Measurements from ENCODE around the gene TXNDC16. TPM values are rescaled to one million over a fixed set of nuclear protein-coding genes. Genes with fewer than 3 reads are reported as not detected.

Gene TXNDC16
- total RNA-seq, 2 experiments from 2014 or later = 10.1 to 13.2 TPM

DNA sequence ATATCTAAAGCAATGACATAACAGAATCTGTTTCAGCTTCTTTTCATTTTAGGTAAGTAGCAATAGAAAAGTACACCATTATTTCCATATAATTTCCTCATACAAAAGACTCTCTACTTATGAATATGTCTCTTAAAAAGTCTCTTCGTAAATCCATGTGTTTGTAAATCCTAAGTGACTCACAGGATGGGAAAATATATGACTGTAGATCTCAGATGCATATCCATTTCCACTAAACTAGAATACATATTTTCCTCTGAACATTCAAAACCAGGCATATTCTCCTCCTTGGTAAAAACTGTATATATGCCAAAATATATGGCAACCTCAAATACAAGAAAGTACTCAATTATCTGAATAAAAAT lies 93.6 kb downstream of the TXNDC16 start:
- Mint-ChIP-seq H3K9me3 (peaks cover 15% of the 10 kb centered on the region), H3K27me3 (no peaks in the 10 kb centered on the region), H3K36me3 (peaks cover 59% of the 10 kb centered on the region), H3K27ac (no peak overlapping the region), H3K4me3 (no peak overlapping the region), H3K4me1 (peaks cover 13% of the 10 kb centered on the region)
- POLR2A ChIA-PET = no interaction called here
- no peak for ATAC-seq (ENCODE audit: low read depth)
- no peak for DNase-seq

DNA sequence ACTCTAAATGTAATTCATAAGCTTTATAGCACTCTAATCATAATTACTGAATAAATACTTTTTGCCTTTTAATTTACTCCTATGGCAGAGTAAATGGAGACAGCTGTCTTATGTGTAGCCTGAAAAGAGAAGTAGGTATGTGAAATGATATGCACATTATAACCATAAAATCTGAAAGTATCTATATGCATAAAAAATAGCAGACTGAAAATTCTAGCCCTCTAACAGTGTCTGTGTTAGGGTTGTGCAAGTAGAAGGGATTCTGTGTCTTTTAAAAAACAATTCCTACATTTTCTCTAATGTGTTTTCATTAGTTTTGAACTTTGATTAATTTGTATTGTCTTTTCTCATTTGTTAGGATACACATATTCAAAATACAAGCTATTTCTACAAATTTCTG lies 94.9 kb downstream of the TXNDC16 start:
- no peak for ATAC-seq (ENCODE audit: low read depth)
- peaks cover 62% of the 10 kb centered on the region for H3K36me3 Mint-ChIP-seq
- H3K9me3 Mint-ChIP-seq = peaks cover 11% of the 10 kb centered on the region
- no peak overlapping the region for H3K4me3 Mint-ChIP-seq
- H3K27ac Mint-ChIP-seq = no peak overlapping the region
- no peaks in the 10 kb centered on the region for H3K27me3 Mint-ChIP-seq
- no peak for DNase-seq
- POLR2A ChIA-PET = no interaction called here
- H3K4me1 Mint-ChIP-seq = peaks cover 13% of the 10 kb centered on the region

DNA sequence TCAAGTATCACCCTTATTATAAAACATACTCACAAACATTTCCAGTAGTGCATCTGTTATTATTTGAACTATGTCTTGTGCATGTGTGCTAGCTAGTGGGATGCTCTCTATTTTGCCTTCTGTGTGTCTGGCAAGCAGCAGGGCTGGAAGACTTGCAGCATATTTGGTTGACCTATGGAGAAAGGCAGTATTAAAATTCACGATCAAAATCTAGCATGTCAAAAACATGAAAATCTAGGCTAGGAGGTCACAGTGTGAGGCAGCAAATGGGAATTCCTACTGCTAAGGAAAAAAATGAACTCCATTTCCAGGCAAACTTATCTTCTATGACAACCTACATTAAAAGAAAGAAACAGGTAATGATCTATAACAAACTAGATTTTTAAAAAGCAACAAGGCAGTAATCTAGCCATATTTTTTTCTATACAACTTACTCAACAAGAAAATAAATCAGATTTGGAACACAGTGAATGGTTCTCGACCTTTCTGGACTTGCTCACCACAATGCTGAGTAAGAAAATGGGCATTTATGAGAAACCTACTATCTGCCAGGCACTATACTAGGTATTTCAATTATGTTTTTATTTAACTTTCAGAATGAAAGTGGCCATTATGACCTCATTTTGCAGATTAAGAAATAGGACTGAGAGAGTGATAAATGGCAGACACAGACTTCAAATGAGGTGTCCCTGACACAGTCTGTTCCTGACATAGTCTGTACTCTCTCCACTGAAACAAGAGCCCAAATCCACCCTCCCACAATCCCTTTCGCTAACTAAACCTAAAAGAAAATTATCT lies 96.8 kb downstream of the TXNDC16 start:
- H3K27me3 Mint-ChIP-seq = no peaks in the 10 kb centered on the region
- DNase-seq = no peak
- H3K4me1 Mint-ChIP-seq = peaks cover 13% of the 10 kb centered on the region
- ATAC-seq (ENCODE audit: low read depth) = no peak
- no peak overlapping the region for H3K4me3 Mint-ChIP-seq
- POLR2A ChIA-PET = interaction anchor here (0.6 kb wide), 1 partner anchor 10 kb away, joined by 6 read pairs; no protein-coding TSS in a partner anchor
- peaks cover 8% of the 10 kb centered on the region for H3K9me3 Mint-ChIP-seq
- peaks cover 68% of the 10 kb centered on the region for H3K36me3 Mint-ChIP-seq
- H3K27ac Mint-ChIP-seq = no peak overlapping the region

DNA sequence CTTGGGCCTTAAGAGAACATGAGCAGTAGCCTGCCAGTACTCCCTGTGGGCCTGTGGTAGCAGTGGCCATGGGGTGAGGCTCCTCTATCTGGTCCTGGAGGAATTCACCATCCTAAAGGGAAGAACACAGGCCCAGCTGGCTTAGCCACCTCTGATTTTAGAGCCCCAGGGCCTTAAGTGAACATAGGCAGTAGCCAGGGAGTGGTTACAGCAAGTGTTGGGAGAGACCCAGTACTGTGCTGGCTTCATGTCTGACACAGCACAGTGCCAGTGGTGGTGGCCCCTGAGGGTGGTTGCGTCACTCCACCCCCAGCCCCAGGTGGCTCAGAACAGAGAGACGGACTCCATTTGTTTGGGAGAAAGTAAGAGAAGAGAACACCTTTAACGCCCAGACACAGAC lies 105.1 kb downstream of the TXNDC16 start:
- H3K4me1 Mint-ChIP-seq = peaks cover 11% of the 10 kb centered on the region
- peaks cover 80% of the 10 kb centered on the region for H3K36me3 Mint-ChIP-seq
- no peak overlapping the region for H3K27ac Mint-ChIP-seq
- POLR2A ChIA-PET = no interaction called here
- H3K27me3 Mint-ChIP-seq = no peaks in the 10 kb centered on the region
- H3K4me3 Mint-ChIP-seq = no peak overlapping the region
- no peak for ATAC-seq (ENCODE audit: low read depth)
- no peak for DNase-seq
- peaks cover 20% of the 10 kb centered on the region for H3K9me3 Mint-ChIP-seq

DNA sequence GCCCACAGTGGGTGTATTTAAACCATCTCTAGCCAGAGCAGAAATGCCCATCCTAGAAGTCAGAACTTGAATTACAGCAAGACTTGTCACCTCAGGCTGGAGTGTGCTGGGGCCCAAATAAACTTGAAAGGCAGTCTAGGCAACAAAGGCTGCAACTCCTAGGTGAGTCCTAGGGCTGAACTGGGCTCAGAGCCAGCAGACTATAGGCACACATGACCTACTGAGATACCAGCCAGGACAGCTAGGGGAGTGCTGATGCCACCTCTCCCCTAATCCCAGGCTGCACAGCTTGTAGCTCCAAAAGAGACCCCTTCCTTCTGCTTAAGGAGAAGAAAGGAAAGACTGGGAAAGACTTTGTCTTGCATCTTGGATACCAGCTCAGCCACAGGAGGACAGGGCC lies 106.0 kb downstream of the TXNDC16 start:
- no peak overlapping the region for H3K27ac Mint-ChIP-seq
- peaks cover 20% of the 10 kb centered on the region for H3K9me3 Mint-ChIP-seq
- no peaks in the 10 kb centered on the region for H3K27me3 Mint-ChIP-seq
- H3K36me3 Mint-ChIP-seq = peaks cover 79% of the 10 kb centered on the region
- DNase-seq (no peak), ATAC-seq (ENCODE audit: low read depth) (no peak)
- peaks cover 11% of the 10 kb centered on the region for H3K4me1 Mint-ChIP-seq
- H3K4me3 Mint-ChIP-seq = no peak overlapping the region
- POLR2A ChIA-PET = interaction anchor here (0.6 kb wide), 1 partner anchor 250 kb away, joined by 3 read pairs; no protein-coding TSS in a partner anchor

- Mint-ChIP-seq H3K4me3 (no peak overlapping the region), H3K36me3 (peaks cover 62% of the 10 kb centered on the region), H3K4me1 (peaks cover 5% of the 10 kb centered on the region), H3K27me3 (no peaks in the 10 kb centered on the region), H3K27ac (no peak overlapping the region), H3K9me3 (peaks cover 10% of the 10 kb centered on the region)
- DNase-seq (no peak), ATAC-seq (ENCODE audit: low read depth) (no peak)
- POLR2A ChIA-PET = no interaction called here
Measured at GRCh38 chr14:52443506-52443905, 108.8 kb downstream of the TXNDC16 start.

- H3K27me3 Mint-ChIP-seq = no peaks in the 10 kb centered on the region
- no peak overlapping the region for H3K4me3 Mint-ChIP-seq
- H3K4me1 Mint-ChIP-seq = peaks cover 6% of the 10 kb centered on the region
- H3K36me3 Mint-ChIP-seq = peaks cover 61% of the 10 kb centered on the region
- ATAC-seq (ENCODE audit: low read depth) = no peak
- H3K27ac Mint-ChIP-seq = no peak overlapping the region
- DNase-seq = no peak
- H3K9me3 Mint-ChIP-seq = peaks cover 4% of the 10 kb centered on the region
- POLR2A ChIA-PET = no interaction called here
Measured at GRCh38 chr14:52442602-52443001, 109.7 kb downstream of the TXNDC16 start.

GRCh38 chr14:52442166-52442565 lies 110.1 kb downstream of the TXNDC16 start:
- H3K36me3 Mint-ChIP-seq = peaks cover 61% of the 10 kb centered on the region
- no peaks in the 10 kb centered on the region for H3K27me3 Mint-ChIP-seq
- H3K9me3 Mint-ChIP-seq = peaks cover 3% of the 10 kb centered on the region
- H3K27ac Mint-ChIP-seq = no peak overlapping the region
- POLR2A ChIA-PET = no interaction called here
- H3K4me1 Mint-ChIP-seq = peaks cover 10% of the 10 kb centered on the region
- no peak for ATAC-seq (ENCODE audit: low read depth)
- DNase-seq = no peak
- H3K4me3 Mint-ChIP-seq = no peak overlapping the region

GRCh38 chr14:52439476-52439875 lies 112.8 kb downstream of the TXNDC16 start:
- ATAC-seq (ENCODE audit: low read depth) (no peak), DNase-seq (no peak)
- Mint-ChIP-seq H3K4me1 (peaks cover 11% of the 10 kb centered on the region), H3K36me3 (peaks cover 56% of the 10 kb centered on the region), H3K4me3 (no peak overlapping the region), H3K27me3 (no peaks in the 10 kb centered on the region), H3K27ac (no peak overlapping the region), H3K9me3 (peaks cover 2% of the 10 kb centered on the region)
- POLR2A ChIA-PET = no interaction called here

DNA sequence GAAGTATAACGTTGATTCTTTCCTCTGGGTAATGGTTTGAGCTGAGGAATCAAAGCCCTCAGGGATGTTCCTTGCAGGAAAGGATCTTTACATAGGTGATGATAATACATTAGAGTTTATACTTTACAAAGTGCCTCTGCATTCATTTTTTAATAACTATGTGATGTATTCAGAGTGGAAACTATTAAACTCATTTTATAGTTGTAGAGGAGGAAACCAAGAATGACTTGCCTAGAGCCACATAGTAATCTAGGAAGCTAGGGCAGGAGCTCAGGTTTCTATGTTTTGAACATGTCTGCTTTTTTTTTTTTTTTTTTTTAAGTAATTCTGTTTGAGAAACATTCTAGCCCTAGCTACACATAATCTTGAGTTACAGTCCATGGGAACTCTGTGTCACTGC lies 117.3 kb downstream of the TXNDC16 start:
- Mint-ChIP-seq H3K36me3 (peaks cover 47% of the 10 kb centered on the region), H3K9me3 (no peaks in the 10 kb centered on the region), H3K27ac (no peak overlapping the region), H3K4me1 (peaks cover 8% of the 10 kb centered on the region), H3K27me3 (no peaks in the 10 kb centered on the region), H3K4me3 (no peak overlapping the region)
- DNase-seq (no peak), ATAC-seq (ENCODE audit: low read depth) (no peak)
- POLR2A ChIA-PET = no interaction called here

GRCh38 chr14:52430474-52430873 lies 121.8 kb downstream of the TXNDC16 start:
- DNase-seq (no peak), ATAC-seq (ENCODE audit: low read depth) (no peak)
- no peak overlapping the region for H3K27ac Mint-ChIP-seq
- H3K36me3 Mint-ChIP-seq = peaks cover 46% of the 10 kb centered on the region
- POLR2A ChIA-PET = no interaction called here
- peaks cover 18% of the 10 kb centered on the region for H3K4me1 Mint-ChIP-seq
- H3K4me3 Mint-ChIP-seq = no peak overlapping the region
- no peaks in the 10 kb centered on the region for H3K9me3 Mint-ChIP-seq
- H3K27me3 Mint-ChIP-seq = no peaks in the 10 kb centered on the region

DNA sequence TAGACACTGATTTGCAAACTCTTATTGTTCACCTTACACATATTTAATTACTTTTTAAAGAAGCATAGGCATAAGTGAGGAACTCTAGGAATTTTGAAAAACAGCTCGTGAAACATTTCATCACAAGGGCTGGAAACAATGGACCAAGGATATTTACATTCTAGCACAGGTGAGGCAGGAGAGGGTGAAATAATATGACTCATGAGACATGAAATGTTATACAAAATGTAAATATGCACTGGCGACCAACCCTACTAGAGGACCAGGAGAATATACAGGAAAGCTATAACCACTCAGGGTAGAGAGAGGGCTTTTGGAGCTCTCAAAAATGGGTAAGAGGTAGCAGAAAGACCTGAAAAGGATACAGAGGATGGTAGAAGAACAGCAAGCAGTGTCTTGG lies 122.9 kb downstream of the TXNDC16 start:
- POLR2A ChIA-PET = no interaction called here
- peaks cover 2% of the 10 kb centered on the region for H3K27me3 Mint-ChIP-seq
- DNase-seq = no peak
- no peak overlapping the region for H3K27ac Mint-ChIP-seq
- peaks cover 17% of the 10 kb centered on the region for H3K4me1 Mint-ChIP-seq
- no peak overlapping the region for H3K4me3 Mint-ChIP-seq
- ATAC-seq (ENCODE audit: low read depth) = no peak
- H3K9me3 Mint-ChIP-seq = no peaks in the 10 kb centered on the region
- peaks cover 44% of the 10 kb centered on the region for H3K36me3 Mint-ChIP-seq

DNA sequence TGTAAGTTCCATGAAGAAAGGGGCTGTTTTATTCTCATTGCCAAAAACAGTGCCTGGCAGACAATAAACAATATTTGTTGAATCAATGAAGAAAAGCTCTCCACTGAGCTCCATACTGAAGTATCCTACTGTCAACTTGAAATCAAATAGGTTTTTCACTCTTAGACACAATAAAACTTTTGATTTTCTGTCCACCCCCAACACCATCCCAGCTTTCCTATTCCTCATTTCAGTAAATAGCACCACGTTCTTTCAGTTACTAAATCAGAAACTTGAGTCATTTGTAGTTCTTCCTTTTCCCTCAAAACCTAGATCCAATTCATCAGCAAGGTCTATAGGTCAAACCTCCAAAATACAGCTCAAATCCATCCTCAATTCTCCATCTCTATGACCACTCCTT lies 124.8 kb downstream of the TXNDC16 start:
- Mint-ChIP-seq H3K27ac (no peak overlapping the region), H3K36me3 (peaks cover 45% of the 10 kb centered on the region), H3K9me3 (no peaks in the 10 kb centered on the region), H3K27me3 (peaks cover 2% of the 10 kb centered on the region), H3K4me3 (no peak overlapping the region), H3K4me1 (peaks cover 21% of the 10 kb centered on the region)
- ATAC-seq (ENCODE audit: low read depth) = no peak
- no peak for DNase-seq
- POLR2A ChIA-PET = no interaction called here

GRCh38 chr14:52422650-52423356 lies 129.5 kb downstream of the TXNDC16 start:
- peak; percentile 60 for ATAC-seq (ENCODE audit: low read depth)

More at GRCh38 chr14:52422650-52423356, 129.5 kb downstream of the TXNDC16 start:
- Mint-ChIP-seq H3K4me3 (no peak overlapping the region), H3K4me1 (peaks cover 21% of the 10 kb centered on the region), H3K9me3 (peaks cover 2% of the 10 kb centered on the region), H3K27me3 (peaks cover 2% of the 10 kb centered on the region), H3K27ac (no peak overlapping the region), H3K36me3 (peaks cover 26% of the 10 kb centered on the region)
- POLR2A ChIA-PET = interaction anchor here (1.0 to 1.4 kb wide), 2 partner anchors 41 to 109 kb away, joined by 3 to 7 read pairs; partner anchors contain the start of gene PTGER2
- DNase-seq = no peak

Data from activated naive CD8-positive, alpha-beta T cell treated with anti-CD3 and anti-CD28 coated beads, Interleukin-2, amount 10 ng/mL, durations not matched to agents 7 days and 5 days (primary cell).